SKM-1 treated with dmso at 0.1 percent for 144 hours (cell line): ENCODE results near the gene PFDN2.

Source experiments
- DNase-seq: peaks from one replicate; lab custom pipeline; 2025; ENCODE audit not compliant: unreplicated experiment; lab: John Stamatoyannopoulos, UW

Gene PFDN2

DNA sequence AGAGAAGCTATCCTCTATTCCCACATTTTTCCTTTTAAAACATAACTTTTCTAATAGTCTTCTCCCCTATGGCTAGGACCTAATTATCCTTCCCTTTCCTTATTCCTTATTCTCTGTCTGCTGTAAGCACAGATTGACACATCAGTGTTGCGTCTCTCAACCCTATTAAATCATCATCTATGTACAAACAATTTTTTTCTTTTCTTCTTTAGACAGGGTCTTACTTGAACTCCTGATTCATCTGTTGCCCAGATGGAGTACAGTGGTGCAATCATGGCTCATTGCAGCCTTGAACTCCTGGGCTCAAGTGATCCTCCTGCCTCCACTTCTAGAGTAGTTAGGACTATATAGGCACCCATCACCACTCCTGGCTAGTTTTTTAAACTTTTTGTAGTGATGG is 11.4 kb downstream of the PFDN2 start:
- no peak for DNase-seq

DNA sequence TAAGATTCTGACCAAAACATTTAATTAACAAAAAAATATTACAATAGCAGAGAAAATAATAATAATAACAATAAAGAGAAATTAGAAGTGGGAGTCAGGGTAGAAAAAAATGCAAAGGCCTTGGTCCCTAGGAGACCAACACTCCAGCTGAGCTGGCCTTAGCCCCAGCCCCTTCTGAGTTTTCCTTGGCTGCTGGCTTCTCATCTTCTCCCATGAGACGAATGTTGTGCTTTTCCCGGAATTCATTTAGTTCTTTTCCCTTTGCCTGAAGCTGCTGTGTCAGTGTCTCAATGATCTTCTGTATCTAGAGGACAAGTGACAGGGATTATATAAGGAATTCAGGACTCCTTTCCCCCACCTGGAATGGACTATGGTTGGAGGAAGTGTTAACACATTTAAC is 17.3 kb downstream of the PFDN2 start:
- no peak for DNase-seq

DNA sequence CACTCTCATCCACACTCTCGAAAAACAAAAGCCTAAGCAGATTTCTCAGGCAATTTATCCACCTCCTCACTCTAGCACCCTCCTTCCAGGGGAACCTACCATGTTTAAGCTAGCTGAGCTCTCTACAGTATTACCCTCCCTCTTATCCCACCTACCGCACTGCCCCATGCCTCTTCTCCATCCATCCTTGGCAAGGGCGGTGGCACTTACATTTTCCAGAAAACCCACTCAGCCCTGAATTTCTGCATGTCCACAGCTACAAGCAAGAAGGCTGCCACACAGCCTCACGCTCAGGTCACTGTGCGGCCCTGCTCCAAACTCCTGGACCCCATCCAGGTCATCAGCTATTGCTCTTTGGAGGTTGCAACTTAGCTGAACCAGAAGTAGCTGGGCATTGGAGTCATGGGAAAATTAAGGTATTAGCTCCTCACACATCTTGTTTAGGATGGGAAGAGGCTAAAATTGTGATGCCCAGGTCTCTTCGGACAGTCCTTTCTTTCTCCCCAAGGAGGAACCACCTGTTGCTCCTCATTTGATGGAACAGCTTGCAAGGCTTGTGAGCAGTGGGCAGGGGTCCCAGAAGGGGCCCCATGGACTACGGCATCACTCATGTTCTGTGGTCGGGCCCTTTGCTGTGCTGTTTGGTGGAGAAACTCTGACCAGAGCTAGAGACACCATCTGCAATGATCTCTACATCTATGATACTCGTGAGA is 18.6 kb downstream of the PFDN2 start:
- DNase-seq: no peak

- DNase-seq: no peak
Measured at GRCh38 chr1:161098210-161099068, 19.4 kb downstream of the PFDN2 start, which contains the start of gene KLHDC9. KLHDC9 (plus strand) TSS chr1:161098361; CDS start chr1:161098536, 175 bp downstream.

DNA sequence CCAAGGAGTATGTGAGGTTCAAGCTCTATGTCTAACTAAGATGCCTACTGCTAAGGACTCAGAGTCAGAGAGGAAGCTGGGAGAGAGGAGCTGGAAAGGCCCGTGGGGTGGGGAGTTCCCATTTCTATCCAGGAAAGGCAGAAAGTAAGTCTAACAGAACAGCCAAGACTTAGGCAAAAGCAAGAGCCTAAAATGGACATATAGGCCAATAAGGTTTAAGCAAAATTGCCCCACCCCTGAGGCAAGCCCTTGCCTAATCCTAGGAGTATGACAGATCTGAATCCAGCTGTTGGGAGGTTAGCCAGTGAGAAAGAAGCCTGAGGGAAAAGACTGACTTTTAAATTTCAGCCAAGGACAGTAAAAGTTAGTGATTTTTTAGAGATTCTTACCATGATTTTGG is 21.3 kb downstream of the PFDN2 start:
- DNase-seq: no peak

DNA sequence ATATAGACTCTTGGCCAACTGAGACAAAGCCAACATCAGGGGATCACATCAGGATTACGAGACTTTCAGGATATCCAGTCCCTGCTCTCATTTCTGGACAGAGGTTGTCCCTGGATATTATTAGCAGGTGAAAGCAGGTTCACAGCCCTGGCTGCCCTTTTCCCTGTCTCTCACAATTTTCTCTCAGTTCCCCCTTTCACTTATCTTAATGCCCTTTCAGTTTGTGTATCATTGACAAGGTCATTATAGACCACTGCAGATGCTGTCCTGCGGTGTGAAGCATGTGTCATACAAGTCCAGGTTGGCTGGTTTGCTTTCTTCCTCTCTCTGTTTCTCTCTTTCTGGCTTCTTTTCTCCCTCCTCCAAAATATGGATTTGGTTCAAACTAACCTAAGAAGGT is 21.8 kb downstream of the PFDN2 start:
- no peak for DNase-seq

DNA sequence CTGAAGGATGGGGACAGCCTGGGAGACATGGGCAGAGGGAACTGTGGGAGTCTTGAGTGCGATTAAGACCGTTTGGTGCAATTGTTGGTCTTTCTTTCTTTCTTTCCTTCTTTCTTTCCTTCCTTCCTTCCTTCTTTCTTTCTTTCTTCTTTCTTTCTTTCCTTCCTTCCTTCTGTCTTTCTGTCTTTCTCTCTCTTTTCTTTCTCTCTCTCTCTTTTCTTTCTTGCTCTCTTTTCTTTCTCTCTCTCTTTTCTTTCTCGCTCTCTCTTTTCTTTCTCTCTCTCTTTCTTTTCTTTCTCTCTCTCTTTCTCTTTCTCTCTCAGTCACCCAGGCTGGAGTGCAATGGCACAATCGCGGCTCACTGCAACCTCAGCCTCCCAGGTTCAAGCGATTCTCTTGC is 22.6 kb downstream of the PFDN2 start:
- no peak for DNase-seq

DNA sequence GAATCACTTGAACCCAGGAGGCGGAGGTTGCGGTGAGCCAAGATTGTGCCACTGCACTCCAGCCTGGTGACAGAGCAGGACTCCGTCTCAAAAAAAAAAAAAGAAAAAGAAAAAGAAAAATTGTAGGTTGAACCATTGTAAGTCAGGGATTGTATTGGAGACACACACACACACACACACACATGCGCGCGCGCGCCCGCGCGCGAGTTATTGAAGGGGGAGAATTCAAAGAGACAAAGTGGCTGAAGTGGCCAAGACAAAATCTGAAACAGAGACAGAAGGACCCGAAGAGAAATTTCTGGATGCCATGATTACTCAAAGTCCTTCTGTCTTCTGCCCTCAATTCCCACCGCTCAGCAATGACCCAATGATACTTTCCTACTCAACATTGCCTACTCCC is 23.4 kb downstream of the PFDN2 start:
- no peak for DNase-seq

GRCh38 chr1:161092621-161093028 is 25.2 kb downstream of the PFDN2 start:
- no peak for DNase-seq

DNA sequence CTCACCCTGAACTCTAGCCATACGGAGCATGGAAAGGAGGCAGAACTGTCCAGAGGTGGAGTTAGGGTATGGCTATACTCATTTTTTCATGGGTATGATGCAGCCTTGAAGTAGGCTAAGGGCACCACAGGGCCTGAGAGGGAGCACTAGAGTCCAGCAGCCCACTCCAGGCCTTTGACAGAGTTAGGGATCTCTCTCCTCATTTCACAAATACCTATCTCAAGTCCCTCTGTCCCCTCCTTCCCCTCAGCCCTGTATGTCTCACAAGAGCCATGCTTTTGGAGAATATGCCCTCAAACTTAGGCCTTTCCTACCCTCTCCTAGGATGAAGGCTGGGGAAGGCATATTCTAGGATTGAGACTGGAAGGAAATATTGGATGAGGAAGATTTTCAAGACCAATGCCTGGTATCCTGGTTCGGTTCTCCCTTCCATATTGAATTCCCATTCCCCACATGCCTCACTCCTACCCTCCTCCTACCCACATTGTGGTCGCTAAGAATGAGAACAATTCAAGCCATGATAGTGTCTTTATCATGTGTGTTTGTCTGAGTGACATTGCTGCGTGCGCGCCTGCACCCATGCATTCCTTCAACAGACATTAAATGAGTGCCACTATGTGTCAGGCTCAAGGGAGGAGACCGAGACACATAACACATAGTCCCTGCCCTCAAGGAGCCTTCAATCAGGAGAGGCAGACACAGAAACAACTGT is 25.9 kb downstream of the PFDN2 start:
- no peak for DNase-seq

DNA sequence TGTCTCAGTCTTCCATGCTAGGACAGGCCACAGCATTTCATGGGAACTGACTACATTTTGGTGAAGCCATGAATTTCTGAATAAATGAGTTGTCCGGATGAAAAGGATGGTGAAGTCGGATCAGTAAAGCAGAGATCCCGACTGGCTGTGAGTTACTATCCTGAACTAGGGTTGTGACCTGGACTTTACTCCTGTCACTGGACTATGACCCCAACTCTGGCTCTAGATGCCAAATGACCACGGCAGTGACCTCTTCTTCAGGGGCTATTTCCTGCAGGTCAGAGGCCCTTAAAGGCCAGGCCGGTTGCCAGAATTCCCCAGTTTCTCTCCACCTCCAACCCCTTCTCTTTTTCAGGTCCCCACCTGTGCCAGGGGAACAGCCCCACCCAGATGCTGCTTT is 26.7 kb downstream of the PFDN2 start:
- DNase-seq: no peak

GRCh38 chr1:161090617-161091016 is 27.2 kb downstream of the PFDN2 start:
- no peak for DNase-seq

DNA sequence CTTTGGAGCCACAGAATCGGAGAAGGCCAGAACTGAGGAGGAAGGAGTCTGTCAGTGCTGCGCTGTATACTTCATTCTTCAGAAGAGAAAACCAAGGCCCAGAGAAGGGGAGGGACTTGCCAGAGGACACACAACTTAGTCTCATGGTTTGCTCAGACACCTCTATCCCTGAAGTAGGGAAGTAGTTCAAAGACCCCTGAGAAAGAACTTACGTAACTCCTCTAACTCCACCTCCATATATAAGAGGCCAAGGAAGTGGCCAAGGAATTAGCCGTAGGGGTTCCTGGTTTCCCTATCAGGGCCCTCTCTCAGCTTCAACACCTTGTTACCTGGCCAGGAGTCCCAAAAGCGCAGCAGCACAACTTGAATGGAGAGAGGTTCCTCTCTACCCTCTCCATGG is 27.9 kb downstream of the PFDN2 start:
- DNase-seq: no peak

DNA sequence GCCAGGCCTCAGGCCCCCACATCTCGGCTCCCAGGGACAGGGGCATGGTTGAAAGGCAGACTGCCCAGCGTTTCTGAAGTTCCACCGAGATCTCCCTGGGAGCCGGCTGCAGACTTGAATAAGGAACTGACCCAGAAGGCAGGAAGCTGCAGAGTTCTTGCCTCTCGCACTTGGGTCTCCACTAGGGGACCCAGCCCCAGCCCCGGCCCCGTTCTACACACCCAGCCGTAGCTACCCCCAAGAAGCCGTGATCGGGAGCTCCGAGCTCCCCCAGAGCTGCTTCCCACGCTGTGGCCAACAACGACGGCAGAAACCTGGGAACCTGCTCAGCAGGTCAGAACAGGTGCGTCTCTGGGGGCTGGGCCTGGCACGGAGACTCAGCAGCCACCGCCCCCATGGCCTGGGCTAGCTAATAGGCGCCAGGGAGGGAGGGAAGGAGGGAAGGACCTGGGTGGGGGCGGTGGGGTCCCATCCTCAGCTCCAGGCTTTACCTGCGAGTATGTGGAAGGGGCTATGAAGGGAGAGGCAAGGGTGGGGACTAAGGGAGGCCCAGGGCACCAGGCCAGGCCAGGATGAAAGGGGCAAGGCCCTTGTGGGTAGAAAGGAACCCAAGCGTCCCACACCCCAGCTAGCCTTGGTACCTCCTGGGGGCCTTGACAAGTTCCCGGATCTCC is 28.4 kb downstream of the PFDN2 start, which contains the start of gene NECTIN4:
Gene NECTIN4, minus strand, starts transcription at position 308 of the 674 bp plus-strand sequence. Its CDS starts 262 bp downstream, at position 46.
- DNase-seq: no peak

- no peak for DNase-seq
Measured at GRCh38 chr1:161088587-161089110, 29.2 kb downstream of the PFDN2 start.

DNA sequence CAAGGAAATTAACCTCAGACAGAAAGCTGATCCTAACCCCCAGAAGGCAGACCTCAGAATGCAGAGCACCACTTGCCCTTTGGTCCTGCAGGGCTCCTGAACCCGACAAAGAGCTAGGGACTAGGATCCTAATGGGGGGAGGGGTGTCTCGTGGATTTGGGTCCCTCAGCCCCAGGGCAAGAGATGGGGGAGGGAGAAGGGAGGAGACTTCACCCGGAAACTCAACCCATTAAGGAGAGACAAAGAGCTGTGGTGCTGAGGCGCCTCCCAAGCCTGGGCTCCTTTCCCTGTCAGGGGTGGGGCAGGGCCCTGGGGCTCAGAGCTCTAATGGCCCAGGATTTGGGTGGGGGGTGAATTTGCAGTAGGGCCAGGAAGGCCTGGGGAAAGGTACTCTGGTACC is 31.4 kb downstream of the PFDN2 start:
- no peak for DNase-seq

DNA sequence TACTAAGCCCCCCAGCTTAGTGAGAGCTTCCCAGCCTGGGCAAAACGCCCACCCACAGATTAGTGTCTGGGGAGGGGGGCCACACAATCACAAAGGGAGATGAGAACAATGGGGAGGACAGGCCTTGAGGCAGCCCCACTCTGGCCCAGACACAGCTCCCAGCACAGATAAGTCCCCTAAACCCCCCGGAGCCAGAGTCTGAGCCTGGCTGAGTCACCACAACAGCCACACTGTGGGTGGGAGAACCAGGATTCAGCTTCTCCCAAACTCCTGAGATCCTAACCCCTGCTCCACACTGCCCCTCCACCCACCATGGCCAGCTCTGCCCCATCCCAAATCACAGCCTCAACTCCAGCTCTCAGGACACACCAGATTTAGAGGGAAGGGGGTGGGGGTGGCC is 32.7 kb downstream of the PFDN2 start:
- DNase-seq: no peak

DNA sequence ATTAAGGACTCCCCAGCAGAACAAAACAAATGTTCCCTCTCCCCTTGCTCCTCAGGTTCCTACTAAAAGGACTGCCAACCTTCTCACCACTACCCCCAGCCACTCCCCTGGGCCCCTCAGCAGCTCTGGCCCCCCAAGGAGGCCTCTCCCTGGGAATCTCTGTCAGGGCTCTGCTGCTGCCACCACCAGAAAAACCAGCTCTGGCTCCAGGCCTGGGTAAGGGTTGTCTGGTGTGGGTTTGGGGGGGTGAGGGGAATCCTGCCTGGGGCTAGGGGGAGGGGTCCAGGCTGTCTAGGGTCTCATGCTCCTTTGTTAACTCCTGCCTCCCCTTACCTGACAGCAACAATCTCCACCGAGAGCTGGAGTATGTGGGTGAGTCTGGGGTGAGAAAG is 33.2 kb downstream of the PFDN2 start:
- no peak for DNase-seq

GRCh38 chr1:161083748-161084596 is 33.9 kb downstream of the PFDN2 start:
- DNase-seq: peak; percentile 51
